GM21717 (cell line): ENCODE measurements around the gene ST6GALNAC3.
"Not testable (repeated sequence)": the region's sequence is repeated elsewhere in the genome, so short reads cannot be mapped to it uniquely, and the experiment has no call there.

Source experiments
- ATAC-seq: cut with Tn5 transposase; IDR thresholded peaks from one replicate; pipeline ENCODE4 v1.9.1; 2021; ENCODE audit warnings: mild to moderate bottlenecking, moderate library complexity; ENCODE audit not compliant: unreplicated experiment

The ST6GALNAC3 gene

DNA sequence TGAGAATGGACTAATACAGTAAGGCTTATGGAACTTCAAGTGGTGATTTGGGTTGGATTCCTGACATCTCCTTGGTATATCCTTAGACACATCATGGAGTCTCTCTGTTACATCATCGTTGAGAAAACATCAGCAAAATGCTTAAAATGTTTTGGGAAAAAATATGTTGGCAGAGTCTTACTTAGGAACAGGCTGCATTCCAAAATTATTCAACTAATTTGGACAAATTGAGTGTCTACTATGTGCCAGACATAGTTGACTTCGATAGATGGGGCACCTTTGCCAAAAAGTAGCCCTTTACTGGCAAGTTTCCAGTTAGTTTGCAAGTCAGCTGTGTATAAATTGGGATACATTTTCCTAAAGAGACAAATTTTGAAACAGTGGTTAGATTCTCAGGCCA, 539.3 kb downstream of the ST6GALNAC3 start:
- ATAC-seq, result no peak

DNA sequence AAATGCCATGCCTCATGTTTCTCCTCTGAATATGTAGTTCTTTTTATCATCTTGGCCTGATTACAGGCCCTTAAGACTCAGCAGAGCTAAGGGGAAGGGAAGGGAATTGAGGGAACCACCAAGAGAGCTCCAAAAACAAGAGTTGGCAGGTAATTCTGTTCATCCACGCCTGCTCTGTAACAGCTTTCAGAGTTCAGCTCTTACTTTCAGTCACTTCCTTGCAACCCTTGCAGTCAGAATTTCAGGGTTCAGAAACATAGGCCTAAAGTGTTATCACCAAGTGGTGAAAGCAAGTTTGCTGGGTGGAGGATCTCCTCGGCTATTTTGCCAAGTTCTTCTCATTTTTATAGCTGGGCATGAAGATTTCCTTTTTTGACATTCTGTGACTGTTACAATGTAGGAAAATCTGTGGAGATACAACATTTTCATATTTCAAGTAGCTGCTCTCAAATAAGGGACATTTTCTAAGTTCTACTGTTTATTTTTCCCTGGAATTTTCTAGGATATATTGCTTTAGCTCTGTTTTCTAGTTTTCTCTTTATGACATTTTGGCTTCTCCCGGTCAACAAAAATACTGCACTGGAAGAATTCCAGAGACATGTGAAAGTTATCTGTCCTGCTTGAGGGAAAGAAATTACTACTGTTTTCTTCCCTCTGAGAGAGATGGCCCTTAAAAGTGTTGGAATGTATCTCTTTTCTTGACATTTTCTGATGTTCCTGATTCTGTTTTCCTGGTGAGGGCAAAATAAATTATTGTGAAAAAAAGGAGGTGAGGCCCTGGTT, 540.9 kb downstream of the ST6GALNAC3 start:
- no peak for ATAC-seq

DNA sequence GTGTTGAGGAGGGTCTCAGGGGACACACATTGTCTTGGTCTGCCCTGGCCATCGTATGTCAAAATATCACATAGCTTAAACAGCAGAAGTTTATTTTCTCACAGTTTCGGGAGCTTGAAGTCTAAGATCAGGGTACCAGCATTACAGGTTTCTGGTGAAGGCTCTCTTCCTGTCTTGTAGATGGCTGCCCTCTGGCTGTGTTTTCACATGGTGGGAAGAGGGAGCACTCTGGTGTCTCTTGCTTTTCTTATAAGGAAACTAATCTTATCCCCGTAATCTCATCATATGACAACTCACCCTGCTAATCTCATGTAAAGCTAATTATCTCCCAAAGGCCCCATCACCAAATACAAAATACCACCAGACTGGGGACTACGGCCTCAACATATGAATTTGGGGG, 545.8 kb downstream of the ST6GALNAC3 start:
- ATAC-seq, result no peak

DNA sequence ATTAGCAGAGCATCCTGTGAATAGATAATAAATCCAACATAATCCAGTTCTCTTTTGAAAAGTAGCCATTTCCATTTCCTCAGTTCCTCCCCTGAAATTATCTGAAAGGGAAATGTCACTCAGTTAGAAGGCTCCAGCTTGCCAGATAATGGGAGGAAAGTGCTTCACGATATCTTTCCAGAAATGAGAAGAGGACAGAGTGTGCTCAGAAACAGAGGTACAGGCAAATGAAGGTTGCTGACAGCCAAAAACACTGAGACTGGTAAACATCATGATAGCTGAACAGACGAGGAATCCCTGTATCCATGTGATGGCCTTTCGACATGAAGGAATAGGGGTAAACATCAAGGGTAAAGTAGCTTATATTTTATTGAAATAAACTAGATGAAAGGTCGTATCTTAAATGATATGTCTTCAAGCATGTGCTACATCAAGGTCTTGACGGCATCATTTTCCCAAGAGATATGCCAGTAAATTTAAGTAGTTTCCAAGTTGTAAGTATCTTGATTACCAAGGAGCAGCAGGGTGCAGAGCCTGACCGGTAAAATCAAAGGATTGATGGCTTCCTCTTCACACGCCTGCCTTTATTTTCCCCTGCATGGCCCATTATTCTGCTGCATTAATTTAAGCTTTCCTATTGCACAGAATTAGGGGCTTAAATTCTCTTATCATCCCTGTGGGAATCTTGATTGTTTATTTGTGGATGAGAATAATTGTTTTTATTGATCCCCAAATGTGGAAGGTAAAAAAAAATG, 548.4 kb downstream of the ST6GALNAC3 start:
- no peak for ATAC-seq

DNA sequence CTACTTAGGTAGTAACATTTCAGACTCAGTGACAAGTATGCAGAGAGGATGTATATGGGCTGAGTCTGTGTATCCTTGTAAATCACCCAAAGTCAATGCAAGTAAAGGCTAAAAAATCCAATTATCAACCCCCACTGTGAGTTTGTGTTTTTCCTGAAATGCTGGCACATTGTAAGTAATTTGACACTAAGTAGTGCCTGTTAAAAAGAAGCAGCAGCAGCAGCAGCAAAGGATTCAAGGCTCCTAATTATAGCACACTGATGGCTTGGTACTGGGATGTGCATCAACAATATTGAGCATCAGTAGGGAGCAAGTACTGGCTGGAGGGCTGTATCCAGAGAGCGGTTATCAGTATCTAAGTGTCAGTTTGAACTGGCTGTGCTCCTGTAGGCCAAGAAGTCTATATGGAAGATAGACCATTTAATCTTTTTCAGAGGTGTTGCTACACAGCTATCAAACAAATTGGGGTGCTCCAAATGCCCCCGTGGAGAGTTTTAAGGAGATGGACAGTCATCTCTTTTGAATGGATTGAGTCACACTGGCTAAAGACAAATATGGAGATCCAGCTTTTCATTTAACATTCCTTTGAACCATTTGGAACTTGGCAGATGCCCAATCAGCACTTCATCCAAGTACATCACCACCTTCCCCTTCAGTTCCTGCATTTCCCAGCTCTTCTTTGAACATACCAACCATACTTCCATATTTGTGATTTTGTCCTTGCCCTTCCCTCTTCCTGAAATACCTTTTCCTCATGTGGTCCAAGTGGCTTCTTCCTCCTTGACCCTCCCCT, 551.5 kb downstream of the ST6GALNAC3 start:
- ATAC-seq, result no peak

DNA sequence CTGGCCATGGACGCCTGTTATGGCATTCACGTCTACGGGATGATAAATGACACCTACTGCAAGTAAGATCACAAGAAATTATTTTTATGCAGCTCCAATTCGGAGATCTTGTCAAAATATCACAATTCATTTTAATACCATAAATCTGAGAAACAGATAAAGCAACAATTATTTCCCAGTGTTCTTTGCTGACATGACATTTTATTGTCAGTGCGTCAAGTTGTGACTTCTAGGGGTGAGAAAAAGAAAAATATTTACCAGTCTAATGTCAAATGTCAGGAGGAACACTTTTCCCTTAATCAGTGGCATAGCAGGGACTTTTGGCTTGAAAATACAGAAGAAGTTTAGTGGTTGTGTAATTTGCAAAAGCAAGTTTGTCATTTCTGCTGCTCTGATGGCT, 553.0 kb downstream of the ST6GALNAC3 start:
- no peak for ATAC-seq

DNA sequence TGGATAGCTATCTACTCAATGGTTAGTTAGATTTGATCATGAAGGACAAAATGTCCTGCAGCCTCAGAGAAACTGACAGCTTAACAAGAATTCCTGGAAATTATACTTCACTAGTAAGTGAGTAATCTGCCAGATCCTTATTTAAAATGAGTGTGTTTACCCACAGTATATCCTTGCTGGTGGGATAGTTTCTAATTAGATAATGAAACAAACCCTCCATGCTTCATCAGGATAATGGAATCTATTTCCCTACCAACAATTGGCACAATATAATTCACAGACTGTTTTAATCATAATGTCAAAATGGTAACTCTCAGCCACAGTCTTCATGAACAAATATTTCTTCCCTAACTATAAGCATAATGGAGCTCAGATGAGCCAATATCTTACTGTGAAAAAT, 553.4 kb downstream of the ST6GALNAC3 start:
- no peak for ATAC-seq

DNA sequence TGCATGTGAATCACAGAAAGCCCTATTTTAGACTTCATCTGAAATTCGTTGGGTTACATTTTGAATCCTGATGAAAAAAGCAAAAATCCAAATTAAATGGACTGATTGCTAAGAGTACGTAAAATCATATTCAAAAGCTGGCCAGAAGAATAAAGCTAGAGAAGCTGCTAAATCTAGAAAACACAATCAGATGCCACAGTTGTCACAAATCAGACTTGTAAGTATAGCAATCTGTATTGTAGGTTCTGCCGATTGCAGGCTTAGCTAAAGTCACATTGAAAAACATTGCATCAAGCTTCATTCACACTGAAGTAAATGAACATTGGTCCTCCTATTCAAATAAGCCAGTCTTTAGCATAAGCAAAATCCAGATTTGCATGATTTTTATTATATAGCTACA, 557.6 kb downstream of the ST6GALNAC3 start:
- no peak for ATAC-seq

DNA sequence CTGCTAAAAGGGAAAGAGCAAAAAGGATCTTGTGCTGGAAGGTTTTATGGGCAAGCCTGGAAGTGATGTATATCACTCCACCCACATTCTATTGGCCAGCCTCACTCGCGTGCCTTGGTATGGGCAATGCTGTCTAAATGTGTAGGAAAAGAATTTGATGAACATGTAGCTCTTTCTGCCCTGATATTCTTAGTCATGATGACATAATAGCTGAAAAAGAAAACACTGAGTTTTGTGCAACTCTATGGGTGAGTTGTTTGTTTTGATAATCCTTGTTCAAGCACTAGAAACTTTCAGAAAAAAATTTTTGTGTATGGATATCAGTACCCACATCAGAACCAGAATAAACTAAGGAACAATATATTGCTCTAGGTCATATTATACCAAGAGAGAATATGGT, 561.2 kb downstream of the ST6GALNAC3 start:
- ATAC-seq, result no peak

DNA sequence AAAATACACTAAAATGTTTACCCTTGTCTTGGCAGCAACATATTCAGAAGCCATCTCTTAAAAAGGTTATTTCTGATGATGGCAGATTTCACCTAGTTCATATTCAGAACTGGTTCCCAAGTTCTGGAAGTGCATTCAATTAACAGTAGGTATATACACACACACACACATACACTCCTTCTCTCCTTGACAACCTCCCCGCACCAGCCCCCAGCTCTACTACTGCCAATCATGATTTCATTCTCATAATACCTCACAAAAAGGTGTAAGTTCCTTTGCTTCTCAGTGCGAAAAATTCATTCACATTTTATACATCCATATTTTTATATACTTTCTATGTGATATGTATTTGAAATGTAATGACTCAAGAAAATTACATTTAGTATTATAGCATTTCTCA, 564.6 kb downstream of the ST6GALNAC3 start:
- ATAC-seq, result no peak

DNA sequence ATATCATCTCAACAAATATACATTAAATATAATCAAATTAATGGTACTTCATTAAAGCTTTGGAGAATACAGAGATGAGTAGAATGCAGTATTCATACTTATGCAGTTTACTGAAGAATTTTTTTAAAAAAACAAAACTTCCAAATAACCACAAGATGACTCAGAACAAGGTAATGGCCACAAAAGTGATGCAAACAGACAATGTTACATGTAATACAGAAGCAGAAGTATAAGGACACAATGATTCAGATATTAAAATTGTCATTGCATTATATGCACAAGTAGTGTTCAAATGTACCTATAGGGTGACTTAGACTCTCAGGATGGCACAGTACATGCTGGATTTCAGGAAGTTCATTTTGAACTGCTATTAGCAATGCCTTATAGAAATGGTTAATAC, 565.5 kb downstream of the ST6GALNAC3 start:
- no peak for ATAC-seq

DNA sequence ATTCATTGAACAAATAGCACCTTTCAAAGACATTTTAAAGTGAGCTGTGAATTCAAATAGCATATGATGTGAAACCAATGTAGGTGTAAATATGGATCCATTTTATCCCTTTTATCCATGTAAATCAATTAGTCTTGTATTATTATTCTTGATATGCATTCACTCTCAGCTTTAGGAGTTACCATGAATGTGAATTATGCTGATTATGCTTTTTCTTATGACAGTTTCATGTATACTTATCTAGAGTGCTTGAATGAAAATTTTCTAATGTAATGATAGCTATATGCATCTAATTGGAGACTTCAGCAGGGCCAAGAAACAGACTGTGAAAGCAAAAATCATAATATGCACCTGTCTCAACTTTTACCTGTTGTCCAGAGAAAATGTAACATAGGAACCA, 566.2 kb downstream of the ST6GALNAC3 start:
- no peak for ATAC-seq

DNA sequence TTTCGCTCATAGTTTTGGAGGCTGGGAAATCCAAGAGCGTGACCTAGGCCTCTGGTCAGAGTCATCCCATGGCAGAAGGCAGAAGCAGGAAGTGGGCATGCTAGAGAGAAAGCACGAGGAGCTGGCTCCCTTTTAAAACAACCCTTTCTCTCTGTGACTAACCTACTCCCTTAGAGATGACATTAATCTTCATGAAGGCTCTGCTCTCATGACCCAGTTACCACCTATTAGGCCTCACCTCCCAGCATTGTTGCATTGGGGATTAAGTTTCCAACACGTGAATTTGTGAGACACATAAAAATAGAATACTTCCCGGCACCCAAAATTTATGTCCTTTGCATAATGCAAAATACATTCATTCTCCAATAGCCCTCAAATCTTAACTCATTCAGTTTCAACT, 569.6 kb downstream of the ST6GALNAC3 start:
- no peak for ATAC-seq

DNA sequence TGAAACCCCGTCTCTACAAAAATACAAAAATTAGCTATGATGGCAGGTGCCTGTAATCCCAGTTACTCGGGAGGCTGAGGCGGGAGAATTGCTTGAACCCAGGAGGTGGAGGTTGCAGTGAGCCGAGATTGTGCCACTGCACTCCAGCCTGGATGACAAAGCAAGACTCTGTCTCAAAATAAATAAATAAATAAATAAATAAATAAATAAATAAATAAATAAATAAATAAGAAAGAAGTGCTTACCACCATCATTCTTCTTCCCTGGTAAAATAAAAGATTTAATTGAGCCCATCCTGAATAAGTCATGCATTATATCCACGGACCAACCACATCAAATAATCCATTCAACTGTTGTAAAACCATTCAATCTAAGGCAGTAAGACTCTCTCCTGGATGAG, 578.3 kb downstream of the ST6GALNAC3 start:
- not testable (repeated sequence) for ATAC-seq

DNA sequence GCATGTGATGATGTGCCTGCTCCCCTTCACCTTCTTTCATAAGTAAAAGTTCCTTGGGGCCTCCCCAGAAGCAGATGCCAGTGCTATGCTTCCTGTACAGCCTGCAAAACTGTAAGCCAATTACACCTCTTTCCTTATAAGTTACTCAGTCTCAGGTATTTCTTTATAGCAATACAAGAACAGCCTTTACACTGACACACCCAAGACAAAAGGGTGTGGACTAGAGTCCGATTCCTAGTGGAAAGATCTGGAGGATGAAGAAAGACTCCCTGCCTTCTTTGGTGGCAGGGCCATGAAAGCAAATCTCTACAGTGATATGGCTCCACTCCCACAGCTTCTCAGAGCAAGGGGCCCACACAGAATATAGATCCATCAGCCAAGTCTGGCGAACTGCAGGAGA, 583.1 kb downstream of the ST6GALNAC3 start:
- no peak for ATAC-seq

DNA sequence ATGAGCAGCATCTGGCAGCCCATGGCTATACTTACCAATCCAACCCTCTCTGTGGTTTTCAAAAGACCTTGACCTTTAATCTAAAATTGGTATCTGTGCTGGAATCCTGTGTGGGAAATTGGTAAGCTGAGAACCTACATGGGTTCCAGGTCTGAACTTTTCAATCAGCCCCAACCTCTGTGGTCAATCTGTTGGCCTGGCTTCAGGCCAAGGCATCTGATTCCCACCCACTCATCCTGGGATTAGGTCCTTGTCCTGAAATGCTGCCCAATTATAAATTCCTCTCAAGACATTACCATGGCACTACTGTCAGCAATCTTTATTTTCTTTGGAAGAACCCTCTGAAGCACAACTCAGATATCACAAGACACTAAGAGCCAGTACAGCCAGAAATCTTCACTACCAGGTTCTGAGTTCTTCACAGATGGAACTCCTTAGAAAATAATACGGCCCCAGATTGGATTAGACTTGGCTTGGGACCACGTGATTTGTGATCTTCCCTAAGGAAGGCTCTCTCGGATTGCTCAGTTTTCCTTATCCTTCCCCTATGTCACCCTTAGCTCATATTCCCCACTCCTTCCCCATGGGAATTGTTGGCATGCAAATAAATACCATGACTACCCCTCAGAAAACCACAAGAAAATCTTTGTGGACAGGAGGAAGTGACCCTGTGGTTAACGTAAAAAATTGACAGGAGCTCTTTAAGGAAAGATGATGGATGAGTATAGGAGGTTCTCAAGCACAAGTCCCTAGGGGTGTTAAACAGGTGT, 584.8 kb downstream of the ST6GALNAC3 start:
- ATAC-seq, result no peak

DNA sequence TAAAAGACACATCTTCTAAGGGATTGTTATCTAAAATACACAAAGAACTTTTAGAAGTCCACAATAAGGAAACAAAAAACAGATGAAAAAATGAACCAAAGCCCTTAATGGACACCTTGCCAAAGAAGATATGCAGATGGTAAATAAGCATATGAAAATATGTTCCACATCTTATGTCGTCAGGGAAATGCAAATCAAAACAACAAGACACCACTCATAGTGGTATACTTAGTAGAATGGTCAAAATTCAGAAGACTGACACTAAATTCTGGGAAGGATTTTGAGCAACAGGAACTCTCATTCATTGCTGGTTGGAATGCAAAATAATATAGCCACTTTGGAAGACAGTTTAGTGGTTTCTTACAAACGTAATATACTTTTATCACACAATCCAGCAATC, 587.0 kb downstream of the ST6GALNAC3 start:
- no peak for ATAC-seq

DNA sequence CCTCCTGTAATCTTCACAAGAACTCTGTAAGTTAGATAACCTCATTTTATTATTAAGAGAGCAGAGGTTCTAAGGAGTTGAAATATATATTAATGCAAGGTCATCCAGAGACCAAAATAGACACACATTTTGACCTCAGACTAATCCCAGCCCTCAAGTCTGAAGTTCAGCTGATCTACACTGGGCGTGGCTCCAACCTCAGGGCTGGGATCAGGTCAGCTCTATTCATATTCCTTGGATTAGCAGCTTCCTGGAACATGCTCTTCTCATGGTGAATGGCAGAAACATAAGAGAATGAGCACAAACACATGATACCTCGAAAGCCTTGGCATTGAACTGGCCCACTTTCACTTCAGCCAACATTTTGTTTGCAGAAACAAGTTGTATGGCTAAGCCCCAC, 592.0 kb downstream of the ST6GALNAC3 start:
- no peak for ATAC-seq

DNA sequence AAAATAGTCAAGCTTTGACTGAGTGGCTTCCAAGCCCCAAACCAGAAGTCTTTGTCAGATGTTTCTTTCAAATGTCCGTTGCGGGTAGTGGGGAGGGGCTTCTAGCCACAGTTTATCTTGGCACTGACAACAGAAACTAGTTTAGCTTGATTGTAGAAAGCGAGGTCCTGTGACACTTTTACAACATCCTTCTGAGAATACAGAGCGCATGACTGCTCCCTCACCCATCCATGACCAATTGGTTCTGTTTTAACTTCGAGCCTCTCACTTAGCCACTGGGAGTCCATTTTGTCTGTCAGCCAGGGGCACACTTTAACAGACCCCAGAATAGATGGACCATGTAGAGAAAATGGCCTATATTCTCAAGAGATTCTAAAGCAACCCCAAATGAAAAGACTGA, 593.5 kb downstream of the ST6GALNAC3 start:
- ATAC-seq, result no peak

DNA sequence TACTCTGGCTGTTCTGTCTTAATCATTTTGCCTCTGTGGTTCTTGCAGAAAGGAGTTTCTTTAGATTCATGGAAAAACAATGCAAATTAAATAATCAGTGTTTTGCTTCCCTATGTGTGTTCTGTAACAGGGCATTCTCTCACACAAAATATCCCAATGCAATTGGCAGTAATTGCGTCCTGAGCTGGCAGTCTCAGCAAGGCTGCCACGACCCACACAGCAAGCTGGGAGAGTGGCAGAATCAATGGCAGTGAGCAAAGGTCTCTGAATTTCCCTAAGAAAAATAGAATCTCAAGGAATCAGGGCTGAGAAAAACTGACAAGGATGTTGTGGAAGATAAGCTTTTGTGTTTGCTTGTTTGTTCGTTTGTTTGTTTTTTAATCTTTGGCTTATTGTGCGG, 594.6 kb downstream of the ST6GALNAC3 start:
- ATAC-seq, result no peak
